Stomach smooth muscle (tissue), 2 donors: Measurements from ENCODE around the gene ESX1.

ENCODE experiments used
- H3K27ac ChIP-seq: one replicate; pipeline ENCODE4 v1.7.0; 2013; ENCODE audit warnings: mild to moderate bottlenecking, low read length, inconsistent platforms
- H3K27me3 ChIP-seq, 2 donors: one replicate each; pipeline ENCODE4 v1.7.0; 2013; ENCODE audit warnings: low read length in 2 of 2; ENCODE audit not compliant: insufficient read depth in 2 of 2, control insufficient read depth in 1 of 2
- H3K36me3 ChIP-seq, 2 donors: one replicate each; pipeline ENCODE4 v1.7.0; 2013; ENCODE audit warnings: low read length in 2 of 2; ENCODE audit not compliant: control insufficient read depth in 2 of 2, insufficient read depth in 2 of 2
- H3K4me1 ChIP-seq: one replicate; pipeline ENCODE4 v1.7.0; 2013; ENCODE audit warnings: low read length; ENCODE audit not compliant: control insufficient read depth, insufficient read depth
- H3K4me3 ChIP-seq, 2 donors: one replicate each; pipeline ENCODE4 v1.7.0; 2013; ENCODE audit warnings: low read length in 2 of 2
- H3K9ac ChIP-seq, 2 donors: one replicate each; pipeline ENCODE4 v1.7.0; 2013; ENCODE audit warnings: low read length in 2 of 2, mild to moderate bottlenecking in 1 of 2
- H3K9me3 ChIP-seq, 2 donors: one replicate each; pipeline ENCODE4 v1.7.0; 2013; ENCODE audit warnings: low read length in 2 of 2; ENCODE audit not compliant: control insufficient read depth in 2 of 2
- donor health status: healthy.
- donor health status: Pancreatic carcinoma.

ESX1 gene

DNA sequence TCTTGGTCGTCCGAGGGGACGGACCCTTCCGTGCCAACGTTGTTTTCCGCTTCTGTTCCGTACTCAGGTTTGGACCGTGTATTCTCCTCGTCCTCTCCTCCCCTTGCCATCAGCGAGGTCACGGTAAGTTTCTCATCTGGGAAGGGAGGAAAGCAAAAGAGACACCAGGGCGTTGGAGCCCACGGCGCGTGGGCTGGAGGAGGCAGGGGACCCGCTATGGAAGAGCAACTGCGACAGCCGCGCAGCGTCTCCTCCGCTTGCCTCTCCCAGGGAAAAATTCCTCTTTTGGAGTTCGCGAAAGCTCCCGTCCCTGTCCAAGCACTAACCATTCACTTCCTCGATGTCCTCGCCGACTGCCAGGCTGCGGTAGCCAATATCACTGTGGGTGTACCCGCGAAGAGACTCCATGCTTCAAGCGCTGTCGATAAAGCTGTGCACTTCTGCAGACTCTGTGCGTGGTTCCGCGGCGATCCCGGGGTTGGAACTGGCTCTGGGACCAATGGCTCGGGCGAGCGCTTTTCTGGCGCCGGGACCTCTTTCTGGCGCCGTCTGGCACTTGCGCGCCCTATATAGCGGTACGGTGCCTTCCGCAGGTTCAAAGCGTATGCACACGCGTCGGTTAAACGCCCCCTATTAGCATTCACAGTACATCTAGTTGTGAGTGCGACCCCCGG is at the start of gene ESX1:
Gene ESX1 (minus strand): TSS at position 492 of the 674 bp plus-strand sequence. CDS start 84 bp downstream, at position 408.
- Histone ChIP-seq H3K4me3 (peak within 1 kb of the TSS in 1 of 2 donors; percentile 44), H3K27me3 (peaks cover 17 to 31% of the 10 kb centered on the region in 2 donors), H3K4me1 (peaks cover 10% of the 10 kb centered on the region), H3K9ac (no peak within 1 kb of the TSS), H3K36me3 (no peaks in the 10 kb centered on the region), H3K9me3 (no peaks in the 10 kb centered on the region), H3K27ac (no peak within 1 kb of the TSS)

DNA sequence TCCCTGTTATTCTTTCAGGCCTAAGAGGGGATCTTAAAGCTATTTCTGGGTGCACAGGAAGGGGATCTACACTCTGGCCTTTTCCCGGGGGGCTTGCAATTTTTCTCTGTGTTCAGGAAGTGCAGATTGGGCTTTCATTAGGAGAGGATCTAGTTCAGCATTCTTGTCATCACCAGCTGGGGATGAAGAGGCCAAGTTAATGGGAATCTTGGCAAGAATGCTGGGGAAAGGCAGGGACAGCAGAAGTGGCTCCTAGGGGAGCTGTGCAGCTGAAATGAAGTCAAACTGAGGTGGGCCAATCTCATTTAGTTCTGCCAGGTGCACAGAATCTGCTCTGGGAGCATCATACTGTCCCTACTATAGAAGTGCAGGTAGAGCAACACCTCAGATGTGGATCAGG is 40.9 kb upstream of the ESX1 start:
- H3K27ac ChIP-seq: no peak overlapping the region
- peaks cover 0 to 3% of the 10 kb centered on the region in 2 donors for H3K9me3 ChIP-seq
- no peaks in the 10 kb centered on the region for H3K4me1 ChIP-seq
- peaks cover 0 to 14% of the 10 kb centered on the region in 2 donors for H3K27me3 ChIP-seq
- no peak overlapping the region for H3K4me3 ChIP-seq
- H3K9ac ChIP-seq: no peak overlapping the region
- no peaks in the 10 kb centered on the region for H3K36me3 ChIP-seq

DNA sequence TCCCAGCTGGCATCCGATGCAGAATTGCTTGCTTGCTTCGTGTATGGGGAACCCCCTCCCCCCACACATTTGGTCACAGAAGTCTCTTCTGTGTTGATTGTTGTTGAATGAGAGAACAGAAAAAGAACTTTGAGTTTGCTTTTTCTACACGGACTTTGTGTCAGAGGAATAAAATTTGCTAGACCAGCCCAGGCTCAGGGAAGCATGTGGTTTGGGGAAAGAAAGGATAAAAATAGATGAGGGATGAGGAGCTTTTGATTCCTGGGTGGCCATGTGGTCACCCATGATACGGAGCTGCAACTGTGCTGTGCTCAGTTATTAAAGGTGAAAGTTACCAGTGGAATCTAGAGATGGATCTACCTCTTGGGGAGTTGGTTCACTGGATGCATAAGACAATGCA is 34.2 kb upstream of the ESX1 start:
- Histone ChIP-seq H3K4me1 (no peaks in the 10 kb centered on the region), H3K36me3 (no peaks in the 10 kb centered on the region), H3K9me3 (no peaks in the 10 kb centered on the region), H3K4me3 (no peak overlapping the region), H3K27ac (no peak overlapping the region), H3K27me3 (peaks cover 0 to 24% of the 10 kb centered on the region in 2 donors), H3K9ac (no peak overlapping the region)

DNA sequence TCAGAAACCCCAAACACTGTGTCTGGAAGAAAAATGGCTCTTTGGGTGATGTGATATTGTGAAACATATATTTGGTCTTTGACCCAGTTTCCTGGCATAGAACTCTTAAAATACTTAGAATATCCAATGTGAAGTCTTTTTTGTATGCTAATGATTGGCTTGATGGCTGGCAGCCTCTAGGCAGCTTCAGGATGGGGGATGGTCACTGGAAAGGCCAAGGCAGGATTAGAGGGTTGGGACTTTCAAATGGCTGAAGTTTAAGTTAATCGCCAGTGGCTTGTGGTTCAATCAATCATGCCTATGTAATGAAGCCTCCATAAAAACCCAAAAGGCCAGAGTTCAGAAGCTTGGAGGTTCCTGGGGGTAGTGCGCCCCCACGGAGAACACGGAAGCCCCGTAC is 33.5 kb upstream of the ESX1 start:
- no peaks in the 10 kb centered on the region for H3K4me1 ChIP-seq
- no peaks in the 10 kb centered on the region for H3K9me3 ChIP-seq
- peaks cover 0 to 24% of the 10 kb centered on the region in 2 donors for H3K27me3 ChIP-seq
- no peak overlapping the region for H3K27ac ChIP-seq
- no peak overlapping the region for H3K9ac ChIP-seq
- no peak overlapping the region for H3K4me3 ChIP-seq
- no peaks in the 10 kb centered on the region for H3K36me3 ChIP-seq

DNA sequence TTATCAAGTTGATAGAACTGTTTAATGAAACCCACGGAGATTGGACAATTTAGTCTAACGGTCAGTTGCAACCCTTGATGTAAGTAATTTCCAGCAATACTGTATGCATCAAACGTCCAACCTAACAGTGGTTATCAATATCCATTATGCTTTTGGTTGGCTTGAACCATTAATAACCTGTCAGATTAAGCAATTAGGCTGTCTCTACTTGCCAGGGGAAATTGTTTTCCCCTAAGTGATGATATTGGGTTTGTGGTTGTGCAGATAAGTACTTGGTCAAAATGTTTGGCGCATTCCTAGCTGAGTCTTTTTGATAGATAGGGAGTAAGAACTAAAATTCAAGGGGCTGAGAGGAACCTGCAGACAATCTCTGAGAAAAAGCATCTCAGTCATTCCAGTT is 30.5 kb upstream of the ESX1 start:
- H3K27ac ChIP-seq: no peak overlapping the region
- no peak overlapping the region for H3K9ac ChIP-seq
- no peaks in the 10 kb centered on the region for H3K4me1 ChIP-seq
- H3K9me3 ChIP-seq: no peaks in the 10 kb centered on the region
- peaks cover 0 to 19% of the 10 kb centered on the region in 2 donors for H3K27me3 ChIP-seq
- H3K4me3 ChIP-seq: no peak overlapping the region
- no peaks in the 10 kb centered on the region for H3K36me3 ChIP-seq

- H3K27ac ChIP-seq: no peak overlapping the region
- H3K4me3 ChIP-seq: no peak overlapping the region
- H3K9ac ChIP-seq: no peak overlapping the region
- no peaks in the 10 kb centered on the region for H3K4me1 ChIP-seq
- peaks cover 0 to 21% of the 10 kb centered on the region in 2 donors for H3K27me3 ChIP-seq
- no peaks in the 10 kb centered on the region for H3K36me3 ChIP-seq
- H3K9me3 ChIP-seq: no peaks in the 10 kb centered on the region
These were observed 29.8 kb upstream of the ESX1 start for GRCh38 chrX:104284507-104284906.

GRCh38 chrX:104282166-104282725 is 27.5 kb upstream of the ESX1 start:
- H3K4me3 ChIP-seq: no peak overlapping the region
- H3K36me3 ChIP-seq: no peaks in the 10 kb centered on the region
- no peak overlapping the region for H3K27ac ChIP-seq
- no peaks in the 10 kb centered on the region for H3K4me1 ChIP-seq
- peaks cover 0 to 24% of the 10 kb centered on the region in 2 donors for H3K27me3 ChIP-seq
- peaks cover 0 to 4% of the 10 kb centered on the region in 2 donors for H3K9me3 ChIP-seq
- no peak overlapping the region for H3K9ac ChIP-seq

DNA sequence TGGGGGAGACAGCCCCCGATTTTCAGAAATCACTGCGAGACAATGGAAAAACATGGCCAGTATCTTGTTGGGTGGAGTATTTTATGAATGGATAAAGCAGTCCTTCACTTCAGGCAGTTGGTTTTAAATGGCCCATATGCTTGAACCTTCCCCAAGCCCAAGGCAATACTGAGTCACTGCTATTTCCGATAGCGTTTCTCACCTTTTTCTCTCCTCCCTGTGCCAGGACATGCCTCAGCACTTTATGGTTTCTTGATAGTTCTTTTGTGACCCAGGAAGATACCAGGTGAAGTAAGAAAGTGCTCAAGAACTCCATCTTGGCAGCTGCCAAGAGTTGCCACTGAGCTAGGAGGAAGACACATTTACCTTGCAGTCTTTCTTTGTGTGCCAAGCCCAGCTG is 26.8 kb upstream of the ESX1 start:
- Histone ChIP-seq H3K4me3 (no peak overlapping the region), H3K4me1 (no peaks in the 10 kb centered on the region), H3K27ac (no peak overlapping the region), H3K9me3 (peaks cover 0 to 4% of the 10 kb centered on the region in 2 donors), H3K9ac (no peak overlapping the region), H3K36me3 (no peaks in the 10 kb centered on the region), H3K27me3 (peaks cover 0 to 24% of the 10 kb centered on the region in 2 donors)

DNA sequence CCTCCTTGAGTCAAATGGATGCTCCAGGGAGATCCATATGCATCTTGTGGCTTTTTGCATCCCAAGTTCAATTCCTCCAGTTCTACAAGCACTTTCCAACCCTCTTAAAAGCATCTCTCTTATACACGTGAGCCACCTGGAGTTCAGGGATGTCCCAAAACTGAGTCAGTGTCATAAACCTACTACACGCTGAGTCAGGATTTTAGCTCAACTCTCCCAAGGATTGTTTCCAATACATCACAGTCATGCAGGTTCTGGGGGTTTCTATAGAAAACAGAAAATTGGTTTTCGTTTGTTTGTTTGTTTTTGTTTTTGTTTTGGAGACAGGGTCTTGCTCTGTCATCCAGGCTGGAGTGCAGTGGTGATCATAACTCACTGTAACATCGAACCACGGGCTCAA is 25.9 kb upstream of the ESX1 start:
- Histone ChIP-seq H3K4me1 (no peaks in the 10 kb centered on the region), H3K27ac (no peak overlapping the region), H3K27me3 (peaks cover 0 to 17% of the 10 kb centered on the region in 2 donors), H3K9me3 (peaks cover 0 to 4% of the 10 kb centered on the region in 2 donors), H3K9ac (no peak overlapping the region), H3K4me3 (no peak overlapping the region), H3K36me3 (no peaks in the 10 kb centered on the region)

DNA sequence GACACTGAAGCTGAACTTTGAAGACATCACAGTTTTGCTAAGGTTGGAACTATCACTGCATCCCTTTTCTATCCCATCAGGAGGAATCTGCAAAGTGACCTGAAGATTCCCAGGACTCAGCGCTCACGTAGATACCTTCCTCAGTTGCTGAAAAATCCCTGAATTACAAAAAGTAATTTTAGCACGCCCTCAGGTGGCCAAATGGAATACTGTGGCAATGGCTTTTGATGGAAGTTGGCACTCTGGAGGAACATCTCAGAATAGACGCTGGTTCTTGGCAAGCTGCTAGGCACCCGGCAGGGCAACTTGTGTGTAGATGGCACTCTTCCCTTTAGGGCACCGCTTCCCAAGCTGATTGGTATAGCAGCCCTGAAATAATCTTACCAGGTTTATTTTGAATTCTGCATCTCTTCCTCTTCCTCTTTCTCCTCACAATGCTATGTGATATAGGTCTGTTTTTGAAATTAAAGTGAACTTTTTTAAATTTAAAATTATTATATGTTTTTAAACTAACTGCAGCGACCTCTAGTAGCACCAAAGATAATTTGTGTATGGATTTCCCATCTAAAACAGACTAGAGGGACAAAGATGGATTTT is 16.3 kb upstream of the ESX1 start:
- Histone ChIP-seq H3K9me3 (no peaks in the 10 kb centered on the region), H3K27me3 (peaks cover 0 to 14% of the 10 kb centered on the region in 2 donors), H3K27ac (no peak overlapping the region), H3K4me1 (no peaks in the 10 kb centered on the region), H3K4me3 (peak overlapping the region in 1 of 2 donors; percentile 44), H3K36me3 (no peaks in the 10 kb centered on the region), H3K9ac (no peak overlapping the region)

GRCh38 chrX:104270212-104270611 is 15.5 kb upstream of the ESX1 start:
- Histone ChIP-seq H3K36me3 (no peaks in the 10 kb centered on the region), H3K4me1 (no peaks in the 10 kb centered on the region), H3K27me3 (peaks cover 0 to 14% of the 10 kb centered on the region in 2 donors), H3K4me3 (no peak overlapping the region), H3K9ac (no peak overlapping the region), H3K27ac (no peak overlapping the region), H3K9me3 (no peaks in the 10 kb centered on the region)
